SH-SY5Y (cell line): ENCODE results near the gene KLF9.

ENCODE experiments used
- GATA2 ChIP-seq: IDR thresholded peaks from 2 replicates; pipeline ENCODE4 v1.6.1; 2011; ENCODE audit warnings: mild to moderate bottlenecking, low read depth, low read length
- GATA3 ChIP-seq: IDR thresholded peaks from 2 replicates; pipeline ENCODE4 v1.6.1; 2011; ENCODE audit warnings: low read depth, mild to moderate bottlenecking, low read length, moderate library complexity

- TF ChIP-seq GATA2 = no peak
- no peak for TF ChIP-seq GATA3
Observed at GRCh38 chr9:70463877-70464276, 49.4 kb upstream of the KLF9 start.
